Stimulated activated naive CD4-positive, alpha-beta T cell treated with Interleukin-2 at 50 U/mL for 16 hours (primary cell): Measurements from ENCODE around the gene SRL.
A peak's percentile ranks its signal among the peaks of the same experiment; 100 is the strongest.

Experiments used
- DNase-seq: peaks from one replicate; lab custom pipeline; 2025; lab: John Stamatoyannopoulos, UW

Gene SRL

GRCh38 chr16:4241928-4242283 is at the start of gene SRL:
TSS of gene SRL (minus strand) at chr16:4242080. CDS start at chr16:4242067, 13 bp downstream.
- DNase-seq = no peak

- DNase-seq = no peak
Measured at GRCh38 chr16:4290236-4290830, 48.5 kb upstream of the SRL start.

GRCh38 chr16:4288148-4288921 is 46.5 kb upstream of the SRL start:
- peak; percentile 73 for DNase-seq

GRCh38 chr16:4285167-4285566 is 43.3 kb upstream of the SRL start:
- DNase-seq = no peak

- no peak for DNase-seq
Measured at GRCh38 chr16:4283939-4284338, 42.1 kb upstream of the SRL start.

GRCh38 chr16:4283441-4283840 is 41.6 kb upstream of the SRL start:
- no peak for DNase-seq

- DNase-seq = no peak
Measured at GRCh38 chr16:4280625-4281024, 38.7 kb upstream of the SRL start.

- DNase-seq = no peak
Measured at GRCh38 chr16:4277987-4278513, 36.2 kb upstream of the SRL start.

GRCh38 chr16:4275861-4276260 is 34.0 kb upstream of the SRL start:
- DNase-seq = no peak

- DNase-seq = no peak
Measured at GRCh38 chr16:4273858-4274311, 32.0 kb upstream of the SRL start.

GRCh38 chr16:4272114-4272956 is 30.5 kb upstream of the SRL start:
- peak; percentile 55 for DNase-seq

GRCh38 chr16:4271176-4272113 is 29.6 kb upstream of the SRL start:
- peak; percentile 88 for DNase-seq

- no peak for DNase-seq
Measured at GRCh38 chr16:4270595-4270994, 28.7 kb upstream of the SRL start.

- DNase-seq = no peak
Measured at GRCh38 chr16:4270091-4270490, 28.2 kb upstream of the SRL start.

GRCh38 chr16:4266372-4266771 is 24.5 kb upstream of the SRL start:
- DNase-seq = no peak

- no peak for DNase-seq
Measured at GRCh38 chr16:4265676-4266075, 23.8 kb upstream of the SRL start.

GRCh38 chr16:4264546-4264945 is 22.7 kb upstream of the SRL start:
- DNase-seq = no peak

- no peak for DNase-seq
Measured at GRCh38 chr16:4263504-4264436, 21.9 kb upstream of the SRL start.

- DNase-seq = no peak
Measured at GRCh38 chr16:4262303-4262835, 20.5 kb upstream of the SRL start.

GRCh38 chr16:4261557-4262172 is 19.8 kb upstream of the SRL start:
- no peak for DNase-seq
